A549 (cell line): ENCODE measurements around the gene SFXN3. TPM values are rescaled to one million over a fixed set of nuclear protein-coding genes. Genes with fewer than 3 reads are reported as not detected.
A peak's percentile ranks its signal among the peaks of the same experiment; 100 is the strongest.

Experiments
- ATAC-seq, 2 experiments: fragments of 200-7000 bp in 1 of 2; fragments of >200 bp in 1 of 2; cut with Nextera tagmentation in 1 of 2; cut with Tn5 transposase in 1 of 2; 3 replicates each; pipeline versions ENCODE4 v1.8.0 to v1.9.1; 2018 to 2020; ENCODE audit warnings: mild to moderate bottlenecking in 1 of 2, moderate library complexity in 1 of 2
- CTCF ChIA-PET: fragments of 300-600 bp; sonication (Branson Sonifier 250); formaldehyde crosslinking; extraction: SDS; loops from one replicate; lab custom pipeline; 2021; ENCODE audit warnings: antibody characterized with exemption, inconsistent platforms; lab: Yijun Ruan, JAX
- POLR2A ChIA-PET: fragments of 350-600 bp; formaldehyde crosslinking; extraction: SDS; loops from one replicate; lab custom pipeline; 2021; ENCODE audit warnings: antibody characterized with exemption, inconsistent platforms; lab: Yijun Ruan, JAX
- DNase-seq, 2 experiments: peaks; one replicate each; pipeline versions ENCODE4 v3.0.0 to v3.0.0-alpha.2; 2011 to 2016; ENCODE audit warnings: low read depth in 1 of 2, low spot score in 1 of 2
- FAIRE-seq: peaks from 2 replicates; lab custom pipeline; 2011; peaks lifted over from hg19 to GRCh38; lab: Jason Lieb, UNC
- H3K27ac ChIP-seq, 2 experiments: fragments of >200 bp; sonication (Bioruptor Twin); formaldehyde crosslinking; 3 replicates each; pipeline ENCODE4 v1.5.1; 2016 to 2017
- H3K4me1 ChIP-seq: fragments of >200 bp; sonication (Bioruptor Twin); formaldehyde crosslinking; 3 replicates; pipeline ENCODE4 v1.6.1; 2016
- H3K4me2 ChIP-seq: fragments of >200 bp; sonication (Bioruptor Twin); formaldehyde crosslinking; 3 replicates; pipeline ENCODE4 v1.6.1; 2016
- H3K4me3 ChIP-seq: fragments of >200 bp; sonication (Bioruptor Twin); formaldehyde crosslinking; 3 replicates; pipeline ENCODE4 v1.5.1; 2016
- H3K9me3 ChIP-seq: fragments of >200 bp; sonication (Bioruptor Twin); formaldehyde crosslinking; 3 replicates; pipeline ENCODE4 v1.6.1; 2016
- BCL3 ChIP-seq: fragments of >200 bp; sonication (Bioruptor Twin); formaldehyde crosslinking; IDR thresholded peaks from 3 replicates; pipeline ENCODE4 v1.6.1; 2016
- BHLHE40 ChIP-seq: IDR thresholded peaks from 2 replicates; pipeline ENCODE4 v1.6.1; 2012; ENCODE audit warnings: low read depth, low read length, inconsistent platforms
- CTCF ChIP-seq: fragments of >200 bp; sonication (Bioruptor Twin); formaldehyde crosslinking; IDR thresholded peaks from 3 replicates; pipeline ENCODE4 v1.5.1; 2016
- E2F6 ChIP-seq: IDR thresholded peaks from 2 replicates; pipeline ENCODE4 v1.6.1; 2012; ENCODE audit warnings: low read depth, borderline replicate concordance
- HMGXB4 ChIP-seq: fragments of 250-450 bp; sonication (Bioruptor Pico); IDR thresholded peaks from 2 replicates; pipeline ENCODE4 v1.5.0; 2021; ENCODE audit warnings: mild to moderate bottlenecking, moderate library complexity, borderline replicate concordance
- JUN ChIP-seq, 2 experiments: fragments of >200 bp; sonication (Bioruptor Twin); formaldehyde crosslinking; IDR thresholded peaks; 2 replicates in 1 of 2; 3 replicates in 1 of 2; pipeline ENCODE4 v1.6.1; 2016 to 2017
- MAX ChIP-seq: IDR thresholded peaks from 2 replicates; pipeline ENCODE4 v1.6.1; 2012
- MYC ChIP-seq: IDR thresholded peaks from 2 replicates; pipeline ENCODE4 v1.6.1; 2012; ENCODE audit warnings: mild to moderate bottlenecking, inconsistent platforms, low read length, improper control_type of control experiment, borderline replicate concordance
- PHF8 ChIP-seq: fragments of 200-600 bp; sonication (generic); IDR thresholded peaks from 2 replicates; pipeline ENCODE4 v1.6.1; 2016; ENCODE audit warnings: low read depth, mild to moderate bottlenecking, antibody characterized with exemption, moderate library complexity, borderline replicate concordance
- POLR2A ChIP-seq: IDR thresholded peaks from 2 replicates; pipeline ENCODE4 v1.6.1; 2012; ENCODE audit warnings: mild to moderate bottlenecking, low read length
- RAD21 ChIP-seq, 2 experiments: fragments of >200 bp in 1 of 2; sonication (Bioruptor Twin) in 1 of 2; formaldehyde crosslinking in 1 of 2; IDR thresholded peaks in 1 of 2; conservative IDR thresholded peaks in 1 of 2; 2 replicates in 1 of 2; 3 replicates in 1 of 2; pipeline ENCODE4 v1.6.1; 2012 to 2018; ENCODE audit warnings: inconsistent platforms in 1 of 2
- RARB ChIP-seq: fragments of 250-450 bp; sonication (Bioruptor Pico); IDR thresholded peaks from 2 replicates; pipeline ENCODE4 v1.8.0; 2021; ENCODE audit warnings: mild to moderate bottlenecking, moderate library complexity
- REST ChIP-seq: fragments of 200-600 bp; sonication (generic); IDR thresholded peaks from 2 replicates; pipeline ENCODE4 v1.6.1; 2016; ENCODE audit warnings: antibody characterized with exemption, mild to moderate bottlenecking, moderate library complexity
- SMC3 ChIP-seq: fragments of >200 bp; sonication (Bioruptor Twin); formaldehyde crosslinking; IDR thresholded peaks from 3 replicates; pipeline ENCODE4 v1.6.1; 2018; ENCODE audit warnings: inconsistent platforms
- TFCP2L1 ChIP-seq: fragments of 250-450 bp; sonication (Bioruptor Pico); IDR thresholded peaks from 2 replicates; pipeline ENCODE4 v1.5.0; 2021; ENCODE audit warnings: mild to moderate bottlenecking
- TP53 ChIP-seq: fragments of 250-450 bp; sonication (Bioruptor Pico); IDR thresholded peaks from 2 replicates; pipeline ENCODE4 v1.5.0; 2021; ENCODE audit warnings: mild to moderate bottlenecking, moderate library complexity
- USF2 ChIP-seq: fragments of 450-650 bp; IDR thresholded peaks from 2 replicates; pipeline ENCODE4 v1.6.1; 2014; ENCODE audit warnings: antibody characterized with exemption
- ZSCAN20 ChIP-seq: fragments of 250-450 bp; sonication (Bioruptor Pico); IDR thresholded peaks from 2 replicates; pipeline ENCODE4 v1.8.0; 2022; ENCODE audit warnings: mild to moderate bottlenecking, moderate library complexity
- WGBS: methylation state at CpG from one replicate; pipeline ENCODE4 v1.1.6; 2017; ENCODE audit errors: missing lambda C conversion rate; 5-methylcytosine and 5-hydroxymethylcytosine counted together
- polyA plus RNA-seq, 4 experiments: library from polyadenylated mRNA; depleted of rRNA in 3 of 4; stranded (reverse); fragments of >200 nt; fragmentation: RNase III in 1 of 4; extraction: RNeasy Plus Mini Kit Qiagen cat#74134 plus additional on column Dnase treatment in 1 of 4; gene quantifications; 2 replicates in 3 of 4; 3 replicates in 1 of 4; pipeline ENCODE4 v1.2.3, GENCODE V29; 2011 to 2017

The SFXN3 gene
- polyA plus RNA-seq, 2 of the 4 experiments (the other 2 are of a cell fraction) = 26.3 to 33.7 TPM

- DNase-seq (peak; percentile 77 to 90), ATAC-seq (peak; percentile 47 to 59), FAIRE-seq (no peak)
- peak overlapping the region; percentile 92 for H3K4me3 ChIP-seq
- H3K4me1 ChIP-seq = peaks cover 27% of the 10 kb centered on the region
- CTCF ChIA-PET = interaction anchor here (0.6 to 25.8 kb wide), 27 partner anchors 9 to 144 kb away, joined by 3 to 608 read pairs (median 5); partner anchors contain the start of genes KAZALD1, MRPL43, PDZD7 and SFXN3
- peak overlapping the region; percentile 89 for H3K4me2 ChIP-seq
- TF ChIP-seq USF2 (peak; percentile 54), JUN (IDR thresholded peaks at IDR 0.05) (no peak), MYC (no peak), PHF8 (peak; percentile 33; the same call in 1 of the 2 replicates)
- POLR2A ChIA-PET = interaction anchor here (1.1 to 2.3 kb wide), 6 partner anchors 11 to 63 kb away, joined by 3 to 5 read pairs (median 3); partner anchors contain the start of genes KAZALD1, MRPL43 and TWNK
- H3K27ac ChIP-seq = peak overlapping the region; percentile 98
- no peaks in the 10 kb centered on the region for H3K9me3 ChIP-seq
- WGBS = 5% methylated on average over 17 of the region's 25 CpGs
Observed at GRCh38 chr10:100998183-100998990, 32.6 kb upstream of the SFXN3 start.

GRCh38 chr10:100998991-100999741, 31.9 kb upstream of the SFXN3 start:
- no peaks in the 10 kb centered on the region for H3K9me3 ChIP-seq
- POLR2A ChIA-PET = interaction anchor here (1.1 to 1.6 kb wide), 4 partner anchors 12 to 43 kb away, joined by 3 to 7 read pairs (median 3); partner anchors contain the start of genes MRPL43 and TWNK
- H3K27ac ChIP-seq = peak overlapping the region; percentile 98
- H3K4me3 ChIP-seq = peak overlapping the region; percentile 92
- TF ChIP-seq RARB (CRISPR knock-in tag) = no peak
- peak; percentile 83 for TF ChIP-seq CTCF
- 0 out of 2 replicates have a peak, but pooled peaks have one; percentile 16 for TF ChIP-seq REST
- no peak for TF ChIP-seq TP53
- TF ChIP-seq SMC3 = peak; percentile 78
- TF ChIP-seq BHLHE40 = no peak
- peak; percentile 35; the same call in 1 of the 3 replicates for TF ChIP-seq BCL3
- peak; percentile 80; the same call in 1 of the 2 replicates for TF ChIP-seq E2F6
- TF ChIP-seq RAD21 (conservative IDR thresholded peaks at IDR 0.05 in 1 of 2, IDR thresholded peaks at IDR 0.05 in 1 of 2) = peak; percentile 21 to 57; a peak in 4 of 5 replicates
- TF ChIP-seq TFCP2L1 (CRISPR knock-in tag) = 0 out of 2 replicates have a peak, but pooled peaks have one; percentile 16
- TF ChIP-seq JUN (IDR thresholded peaks at IDR 0.05) = peak; percentile 72 to 89; a peak in 4 of 5 replicates
- peak; percentile 63 for TF ChIP-seq PHF8
- peak; percentile 61 for TF ChIP-seq POLR2A
- TF ChIP-seq MAX = peak; percentile 80
- TF ChIP-seq HMGXB4 (CRISPR knock-in tag) = peak; percentile 88; the same call in 1 of the 2 replicates
- TF ChIP-seq ZSCAN20 (CRISPR knock-in tag) = no peak
- no peak for FAIRE-seq
- ATAC-seq = peak; percentile 40 to 64
- CTCF ChIA-PET = interaction anchor here (0.5 to 25.8 kb wide), 17 partner anchors 8 to 459 kb away, joined by 3 to 608 read pairs (median 6); partner anchors contain the start of genes KAZALD1, MRPL43, PDZD7 and SFXN3
- peak; percentile 74 to 84 for DNase-seq
- H3K4me1 ChIP-seq = peaks cover 27% of the 10 kb centered on the region
- peak overlapping the region; percentile 89 for H3K4me2 ChIP-seq
- WGBS = 0% methylated on average over 7 of the region's 83 CpGs
